Muscle layer of colon (tissue), 2 donors: ENCODE measurements around the gene EML5.

Experiments
- H3K27ac ChIP-seq: one replicate; pipeline ENCODE4 v1.7.0; 2013; ENCODE audit warnings: low read depth, mild to moderate bottlenecking, low read length, moderate library complexity
- H3K27me3 ChIP-seq, 2 donors: one replicate each; pipeline ENCODE4 v1.7.0; 2013; ENCODE audit warnings: low read length in 2 of 2, mild to moderate bottlenecking in 2 of 2; ENCODE audit not compliant: insufficient read depth in 2 of 2, control insufficient read depth in 1 of 2
- H3K36me3 ChIP-seq: one replicate; pipeline ENCODE4 v1.7.0; 2013; ENCODE audit warnings: mild to moderate bottlenecking, low read length; ENCODE audit not compliant: insufficient read depth
- H3K4me1 ChIP-seq: one replicate; pipeline ENCODE4 v1.7.0; 2013; ENCODE audit warnings: mild to moderate bottlenecking, low read length; ENCODE audit not compliant: insufficient read depth
- H3K4me3 ChIP-seq, 2 donors: one replicate each; pipeline ENCODE4 v1.7.0; 2013; ENCODE audit warnings: low read length in 2 of 2, low read depth in 1 of 2, mild to moderate bottlenecking in 1 of 2, moderate library complexity in 1 of 2
- H3K9ac ChIP-seq: one replicate; pipeline ENCODE4 v1.7.0; 2013; ENCODE audit warnings: low read length
- H3K9me3 ChIP-seq: one replicate; pipeline ENCODE4 v1.7.0; 2013; ENCODE audit warnings: mild to moderate bottlenecking, low read length
- donor health status: abdominal sarcoma.
- donor health status: Adenocarcinoma of cecum.

EML5 gene

GRCh38 chr14:88765130-88765529 is 27.6 kb downstream of the EML5 start:
- H3K9me3 ChIP-seq, result no peaks in the 10 kb centered on the region

GRCh38 chr14:88753873-88754272 is 38.9 kb downstream of the EML5 start:
- no peak overlapping the region for H3K4me3 ChIP-seq
- no peaks in the 10 kb centered on the region for H3K36me3 ChIP-seq
- H3K27ac ChIP-seq, result no peak overlapping the region
- no peaks in the 10 kb centered on the region for H3K27me3 ChIP-seq
- no peak overlapping the region for H3K9ac ChIP-seq
- H3K4me1 ChIP-seq, result no peaks in the 10 kb centered on the region
- no peaks in the 10 kb centered on the region for H3K9me3 ChIP-seq

More at GRCh38 chr14:88765130-88765529, 27.6 kb downstream of the EML5 start:
- Histone ChIP-seq H3K27me3 (no peaks in the 10 kb centered on the region), H3K4me3 (no peak overlapping the region), H3K36me3 (no peaks in the 10 kb centered on the region), H3K9ac (no peak overlapping the region), H3K27ac (no peak overlapping the region), H3K4me1 (no peaks in the 10 kb centered on the region)

GRCh38 chr14:88750945-88751344 is 41.8 kb downstream of the EML5 start:
- no peaks in the 10 kb centered on the region for H3K4me1 ChIP-seq
- H3K4me3 ChIP-seq, result no peak overlapping the region
- H3K9ac ChIP-seq, result no peak overlapping the region
- H3K27me3 ChIP-seq, result no peaks in the 10 kb centered on the region
- no peaks in the 10 kb centered on the region for H3K9me3 ChIP-seq
- no peaks in the 10 kb centered on the region for H3K36me3 ChIP-seq
- no peak overlapping the region for H3K27ac ChIP-seq

- Histone ChIP-seq H3K4me1 (no peaks in the 10 kb centered on the region), H3K9me3 (no peaks in the 10 kb centered on the region), H3K4me3 (no peak overlapping the region), H3K27ac (no peak overlapping the region), H3K27me3 (no peaks in the 10 kb centered on the region), H3K9ac (no peak overlapping the region), H3K36me3 (no peaks in the 10 kb centered on the region)
These were observed 42.3 kb downstream of the EML5 start for GRCh38 chr14:88750413-88750812.

GRCh38 chr14:88749139-88749538 is 43.6 kb downstream of the EML5 start:
- Histone ChIP-seq H3K9me3 (no peaks in the 10 kb centered on the region), H3K27ac (no peak overlapping the region), H3K9ac (no peak overlapping the region), H3K27me3 (no peaks in the 10 kb centered on the region), H3K4me1 (no peaks in the 10 kb centered on the region), H3K4me3 (no peak overlapping the region), H3K36me3 (no peaks in the 10 kb centered on the region)

GRCh38 chr14:88748288-88748687 is 44.5 kb downstream of the EML5 start:
- Histone ChIP-seq H3K4me1 (no peaks in the 10 kb centered on the region), H3K36me3 (no peaks in the 10 kb centered on the region), H3K9ac (no peak overlapping the region), H3K27ac (no peak overlapping the region), H3K4me3 (no peak overlapping the region), H3K27me3 (no peaks in the 10 kb centered on the region), H3K9me3 (no peaks in the 10 kb centered on the region)

- Histone ChIP-seq H3K9me3 (no peaks in the 10 kb centered on the region), H3K9ac (no peak overlapping the region), H3K4me1 (no peaks in the 10 kb centered on the region), H3K27me3 (no peaks in the 10 kb centered on the region), H3K36me3 (no peaks in the 10 kb centered on the region), H3K4me3 (no peak overlapping the region), H3K27ac (no peak overlapping the region)
These were observed 46.7 kb downstream of the EML5 start for GRCh38 chr14:88746052-88746451.

- Histone ChIP-seq H3K4me3 (no peak overlapping the region), H3K9ac (no peak overlapping the region), H3K36me3 (no peaks in the 10 kb centered on the region), H3K27me3 (no peaks in the 10 kb centered on the region), H3K9me3 (no peaks in the 10 kb centered on the region), H3K27ac (no peak overlapping the region), H3K4me1 (no peaks in the 10 kb centered on the region)
These were observed 55.5 kb downstream of the EML5 start for GRCh38 chr14:88737245-88737644.

GRCh38 chr14:88733121-88733520 is 59.6 kb downstream of the EML5 start:
- no peaks in the 10 kb centered on the region for H3K9me3 ChIP-seq
- no peak overlapping the region for H3K27ac ChIP-seq
- H3K36me3 ChIP-seq, result no peaks in the 10 kb centered on the region
- no peak overlapping the region for H3K4me3 ChIP-seq
- no peak overlapping the region for H3K9ac ChIP-seq
- H3K27me3 ChIP-seq, result no peaks in the 10 kb centered on the region
- H3K4me1 ChIP-seq, result no peaks in the 10 kb centered on the region

GRCh38 chr14:88729159-88729558 is 63.6 kb downstream of the EML5 start:
- Histone ChIP-seq H3K4me3 (no peak overlapping the region), H3K27me3 (no peaks in the 10 kb centered on the region), H3K4me1 (no peaks in the 10 kb centered on the region), H3K9me3 (no peaks in the 10 kb centered on the region), H3K36me3 (no peaks in the 10 kb centered on the region), H3K27ac (no peak overlapping the region), H3K9ac (no peak overlapping the region)

- Histone ChIP-seq H3K4me3 (no peak overlapping the region), H3K9ac (no peak overlapping the region), H3K27me3 (no peaks in the 10 kb centered on the region), H3K27ac (no peak overlapping the region), H3K9me3 (no peaks in the 10 kb centered on the region), H3K36me3 (no peaks in the 10 kb centered on the region), H3K4me1 (no peaks in the 10 kb centered on the region)
These were observed 65.7 kb downstream of the EML5 start for GRCh38 chr14:88727057-88727456.

GRCh38 chr14:88710709-88711108 is 82.0 kb downstream of the EML5 start:
- H3K27me3 ChIP-seq, result no peaks in the 10 kb centered on the region
- no peaks in the 10 kb centered on the region for H3K36me3 ChIP-seq
- H3K9ac ChIP-seq, result no peak overlapping the region
- H3K27ac ChIP-seq, result no peak overlapping the region
- H3K4me1 ChIP-seq, result no peaks in the 10 kb centered on the region
- H3K4me3 ChIP-seq, result no peak overlapping the region
- H3K9me3 ChIP-seq, result no peaks in the 10 kb centered on the region
